IPS-15b (cell line): ENCODE measurements around the gene S100A14.

Source experiments
- H3K27me3 ChIP-seq: one replicate; pipeline ENCODE4 v1.6.1; 2013; ENCODE audit warnings: low read length; ENCODE audit not compliant: control insufficient read depth, insufficient read depth
- H3K36me3 ChIP-seq: one replicate; pipeline ENCODE4 v1.6.1; 2013; ENCODE audit warnings: low read length; ENCODE audit not compliant: control insufficient read depth, insufficient read depth
- H3K4me1 ChIP-seq: one replicate; pipeline ENCODE4 v1.6.1; 2013; ENCODE audit warnings: mild to moderate bottlenecking, low read length; ENCODE audit not compliant: control insufficient read depth, insufficient read depth
- H3K4me3 ChIP-seq: one replicate; pipeline ENCODE4 v1.5.1; 2013; ENCODE audit warnings: low read depth, low read length
- H3K9ac ChIP-seq: one replicate; pipeline ENCODE4 v1.6.1; 2013; ENCODE audit warnings: low read depth, mild to moderate bottlenecking, low read length
- H3K9me3 ChIP-seq: one replicate; pipeline ENCODE4 v1.6.1; 2013; ENCODE audit warnings: mild to moderate bottlenecking, low read length; ENCODE audit not compliant: control insufficient read depth, insufficient read depth

The S100A14 gene

DNA sequence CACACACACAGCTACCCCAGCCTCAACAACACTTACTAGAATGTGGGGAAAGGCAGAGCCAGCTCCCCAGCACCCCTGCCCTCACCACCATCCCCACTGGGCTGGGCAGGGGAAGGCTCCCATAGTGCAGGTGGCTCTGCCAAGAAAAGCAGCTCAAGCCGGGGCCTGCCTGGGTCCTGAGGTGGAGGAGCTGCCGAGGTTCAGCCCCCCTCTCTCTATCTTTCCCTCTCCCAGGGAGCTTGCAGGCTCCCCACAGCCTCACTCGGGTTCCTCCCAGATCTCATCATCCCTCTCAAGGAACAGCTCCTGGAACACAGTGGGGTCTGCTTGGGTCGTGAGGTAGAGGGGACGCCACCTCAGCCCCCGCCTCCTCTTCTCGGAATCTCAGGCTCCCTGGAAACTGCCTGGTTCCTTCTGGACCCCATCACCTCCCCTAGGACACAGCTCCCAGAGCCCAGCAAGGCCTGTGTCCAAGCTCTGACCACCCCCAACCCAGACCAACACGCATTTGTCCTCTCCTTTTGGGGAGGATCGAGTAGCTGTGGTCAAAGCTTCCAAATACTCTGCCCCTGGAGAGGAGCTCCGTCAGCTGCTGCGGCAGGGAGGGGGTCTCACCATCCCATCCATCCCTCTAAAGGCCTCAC lies 3.9 kb downstream of the S100A14 start:
- no peaks in the 10 kb centered on the region for H3K9me3 ChIP-seq
- peaks cover 8% of the 10 kb centered on the region for H3K4me1 ChIP-seq
- peak overlapping the region; percentile 16 for H3K4me3 ChIP-seq
- H3K36me3 ChIP-seq, result no peaks in the 10 kb centered on the region
- H3K9ac ChIP-seq, result peak overlapping the region; percentile 37
- no peaks in the 10 kb centered on the region for H3K27me3 ChIP-seq

DNA sequence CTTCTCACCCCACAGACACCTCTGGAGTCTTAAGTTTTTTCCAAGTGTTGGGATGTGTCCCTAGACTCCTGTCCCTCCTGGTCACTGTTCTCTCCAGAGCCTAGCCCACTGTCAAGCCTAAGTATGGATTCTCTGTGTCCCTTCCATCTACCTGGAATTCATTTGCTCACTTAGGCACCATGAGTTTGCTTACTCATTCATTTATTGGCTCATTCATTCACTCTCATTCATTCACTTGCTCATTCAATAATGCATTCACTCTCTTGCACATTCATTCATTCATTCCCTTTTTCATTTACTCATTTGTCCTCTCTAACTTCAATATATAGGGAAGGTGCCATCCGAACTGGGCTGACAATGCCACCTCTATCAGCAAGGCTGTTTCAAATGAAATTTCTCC lies 4.8 kb downstream of the S100A14 start:
- Histone ChIP-seq H3K27me3 (no peaks in the 10 kb centered on the region), H3K4me1 (peaks cover 8% of the 10 kb centered on the region), H3K9me3 (no peaks in the 10 kb centered on the region), H3K4me3 (no peak overlapping the region), H3K36me3 (no peaks in the 10 kb centered on the region), H3K9ac (no peak overlapping the region)

GRCh38 chr1:153610811-153611301 lies 5.3 kb downstream of the S100A14 start:
- no peaks in the 10 kb centered on the region for H3K27me3 ChIP-seq
- peaks cover 11% of the 10 kb centered on the region for H3K4me1 ChIP-seq
- H3K36me3 ChIP-seq, result no peaks in the 10 kb centered on the region
- H3K4me3 ChIP-seq, result no peak overlapping the region
- no peaks in the 10 kb centered on the region for H3K9me3 ChIP-seq
- no peak overlapping the region for H3K9ac ChIP-seq

DNA sequence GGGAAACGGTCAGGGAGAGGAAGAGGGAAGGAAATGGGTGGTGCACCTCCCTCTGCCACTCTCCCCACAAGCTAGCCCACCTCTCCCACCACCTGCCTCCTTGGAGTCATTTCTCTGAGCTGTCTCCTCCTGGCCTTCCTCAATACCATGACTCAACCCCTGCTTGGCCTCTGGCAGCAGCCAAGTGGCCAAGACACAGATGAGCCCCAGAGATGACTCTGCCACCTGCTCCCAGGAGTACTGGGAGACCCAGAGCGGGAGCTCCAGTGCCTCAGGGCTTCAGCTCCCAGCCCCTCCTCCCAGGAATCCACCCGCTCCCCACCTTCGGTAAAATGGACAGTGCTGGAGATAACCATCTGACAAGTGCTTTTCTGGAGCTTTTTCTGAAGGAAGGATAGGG lies 5.8 kb downstream of the S100A14 start:
- peaks cover 11% of the 10 kb centered on the region for H3K4me1 ChIP-seq
- no peak overlapping the region for H3K4me3 ChIP-seq
- no peak overlapping the region for H3K9ac ChIP-seq

GRCh38 chr1:153609585-153609907 lies 6.6 kb downstream of the S100A14 start:
- Histone ChIP-seq H3K4me3 (no peak overlapping the region), H3K9me3 (no peaks in the 10 kb centered on the region), H3K4me1 (peaks cover 12% of the 10 kb centered on the region), H3K9ac (no peak overlapping the region), H3K36me3 (no peaks in the 10 kb centered on the region), H3K27me3 (no peaks in the 10 kb centered on the region)

More for the DNA sequence above, 5.8 kb downstream of the S100A14 start:
- Histone ChIP-seq H3K36me3 (no peaks in the 10 kb centered on the region), H3K27me3 (no peaks in the 10 kb centered on the region), H3K9me3 (no peaks in the 10 kb centered on the region)

- Histone ChIP-seq H3K4me1 (peaks cover 12% of the 10 kb centered on the region), H3K9me3 (no peaks in the 10 kb centered on the region), H3K36me3 (no peaks in the 10 kb centered on the region), H3K9ac (no peak overlapping the region), H3K4me3 (peak overlapping the region; percentile 27), H3K27me3 (no peaks in the 10 kb centered on the region)
These were observed 7.2 kb downstream of the S100A14 start for GRCh38 chr1:153608742-153609584.

GRCh38 chr1:153608089-153608682 lies 7.9 kb downstream of the S100A14 start:
- peaks cover 12% of the 10 kb centered on the region for H3K4me1 ChIP-seq
- no peaks in the 10 kb centered on the region for H3K9me3 ChIP-seq
- no peaks in the 10 kb centered on the region for H3K27me3 ChIP-seq
- no peak overlapping the region for H3K9ac ChIP-seq
- H3K36me3 ChIP-seq, result no peaks in the 10 kb centered on the region
- no peak overlapping the region for H3K4me3 ChIP-seq

GRCh38 chr1:153607381-153607780 lies 8.7 kb downstream of the S100A14 start:
- peaks cover 11% of the 10 kb centered on the region for H3K4me1 ChIP-seq
- no peaks in the 10 kb centered on the region for H3K36me3 ChIP-seq
- no peak overlapping the region for H3K4me3 ChIP-seq
- no peaks in the 10 kb centered on the region for H3K27me3 ChIP-seq
- H3K9me3 ChIP-seq, result no peaks in the 10 kb centered on the region
- H3K9ac ChIP-seq, result no peak overlapping the region

DNA sequence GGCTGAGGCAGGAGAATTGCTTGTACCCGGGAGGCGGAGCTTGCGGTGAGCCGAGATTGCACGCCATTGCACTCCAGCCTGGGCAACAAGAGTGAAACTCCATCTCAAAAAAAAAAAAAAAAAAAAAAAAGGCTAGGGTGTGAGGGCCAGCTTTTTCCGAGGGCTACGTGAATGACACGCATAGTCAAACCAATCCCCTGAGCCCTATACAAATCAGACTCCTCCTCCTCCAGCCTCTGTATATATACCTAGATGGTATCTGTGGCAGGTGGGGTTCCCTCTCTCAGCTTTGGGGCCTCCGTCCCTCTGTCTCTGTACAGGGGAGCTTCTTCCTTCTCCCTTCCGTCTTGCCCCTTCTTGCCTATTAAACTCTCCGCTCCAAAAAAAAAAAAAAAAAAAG lies 9.9 kb downstream of the S100A14 start:
- Histone ChIP-seq H3K27me3 (no peaks in the 10 kb centered on the region), H3K4me3 (no peak overlapping the region), H3K9ac (no peak overlapping the region), H3K4me1 (peaks cover 9% of the 10 kb centered on the region), H3K9me3 (no peaks in the 10 kb centered on the region), H3K36me3 (no peaks in the 10 kb centered on the region)

DNA sequence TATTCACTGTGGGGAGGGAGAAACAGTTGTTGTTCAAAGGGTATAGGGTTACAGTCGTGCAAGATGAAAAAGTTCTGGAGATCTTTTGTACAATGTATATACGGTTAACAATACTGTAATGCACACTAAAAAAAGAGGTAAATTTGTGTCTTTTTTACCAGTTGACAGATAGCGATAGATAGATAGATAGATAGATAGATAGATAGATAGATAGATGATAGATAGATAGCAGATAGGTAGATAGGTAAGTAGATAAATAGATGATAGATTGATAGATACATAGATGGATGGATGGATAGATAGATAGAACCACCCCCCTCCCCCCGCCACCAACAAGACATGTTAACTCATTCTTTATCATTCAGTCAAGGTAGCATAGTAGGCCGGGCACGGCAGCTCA lies 13.4 kb downstream of the S100A14 start:
- H3K36me3 ChIP-seq, result no peaks in the 10 kb centered on the region

DNA sequence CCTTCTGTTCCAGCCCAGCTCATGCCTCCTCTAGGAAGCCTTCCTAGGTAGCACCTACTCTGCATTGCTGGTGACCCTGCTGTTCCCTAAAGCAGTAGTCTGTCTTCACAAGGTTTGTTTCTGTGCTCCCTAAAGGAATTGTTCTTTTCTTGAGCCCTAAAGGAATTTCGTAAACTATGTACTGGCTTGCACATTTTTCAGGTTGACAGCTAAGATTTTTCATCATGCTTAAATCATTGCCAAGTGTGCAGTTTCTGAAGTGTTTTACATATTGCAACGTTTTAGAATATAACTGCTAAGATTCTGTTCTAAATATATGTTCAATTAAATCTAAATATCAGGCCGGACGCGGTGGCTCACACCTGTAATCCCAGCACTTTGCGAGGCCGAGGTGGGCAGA lies 16.3 kb downstream of the S100A14 start:
- no peaks in the 10 kb centered on the region for H3K9me3 ChIP-seq
- no peaks in the 10 kb centered on the region for H3K36me3 ChIP-seq
- no peak overlapping the region for H3K9ac ChIP-seq
- no peaks in the 10 kb centered on the region for H3K27me3 ChIP-seq
- H3K4me1 ChIP-seq, result peaks cover 2% of the 10 kb centered on the region
- H3K4me3 ChIP-seq, result no peak overlapping the region

More for the DNA sequence above, 13.4 kb downstream of the S100A14 start:
- Histone ChIP-seq H3K27me3 (no peaks in the 10 kb centered on the region), H3K4me1 (peaks cover 7% of the 10 kb centered on the region), H3K9ac (no peak overlapping the region), H3K4me3 (no peak overlapping the region), H3K9me3 (no peaks in the 10 kb centered on the region)
